ENCODE measurements around the gene DCXR. TPM values are rescaled to one million over a fixed set of nuclear protein-coding genes. Genes with fewer than 3 reads are reported as not detected.

DCXR gene
- total and polyA plus RNA-seq, 2 of the 13 experiments (the other 11 are each of a cell fraction or from before 2014, with no cell fraction given): 287 to 311 TPM

DNA sequence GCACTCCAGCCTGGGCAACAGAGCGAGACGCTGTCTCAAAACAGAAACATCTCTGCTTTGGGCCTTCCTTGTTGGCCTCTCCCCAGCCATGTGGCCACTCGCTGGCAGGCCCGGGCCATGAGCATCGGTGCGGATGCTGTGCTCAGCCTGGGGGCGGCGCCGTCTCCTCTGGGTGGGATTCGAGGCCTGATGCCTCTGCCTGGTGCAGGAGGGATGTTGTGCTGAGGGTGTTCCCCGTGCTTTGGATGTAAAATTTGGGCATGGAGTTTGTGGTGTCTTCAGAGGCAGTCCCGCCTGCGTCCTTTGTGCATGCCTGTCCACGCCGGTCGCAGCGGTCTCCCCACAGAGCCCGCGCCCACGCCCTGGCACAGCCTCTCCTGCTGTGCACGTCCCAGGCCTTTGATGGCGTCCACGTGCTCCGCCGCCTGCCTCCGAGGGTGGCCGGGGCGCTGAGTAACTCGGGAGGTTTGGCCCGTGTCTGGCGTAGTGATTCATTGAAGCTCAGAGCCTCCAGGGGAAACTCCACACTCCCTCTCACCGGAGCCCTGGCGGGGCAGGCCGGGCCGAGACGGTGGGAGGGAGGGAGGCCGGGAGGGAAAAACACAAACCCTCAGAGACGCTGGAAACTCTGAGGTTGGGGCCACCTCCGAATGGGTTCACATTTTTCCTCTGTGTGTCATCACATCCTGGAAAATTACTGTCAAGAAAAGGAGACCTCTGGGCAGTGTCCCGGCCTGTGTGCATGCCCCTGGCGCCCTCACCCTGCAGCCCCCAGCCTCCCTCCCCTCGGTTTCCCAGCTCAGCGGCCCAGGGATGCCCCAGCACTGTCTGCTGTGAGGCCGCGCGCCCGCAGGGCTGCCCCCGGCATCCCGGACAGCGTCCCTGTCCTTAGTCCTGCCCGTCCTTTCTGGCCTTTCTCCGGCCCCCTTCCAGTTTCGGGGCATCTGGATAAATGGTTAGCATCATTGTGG lies 33.8 kb downstream of the DCXR start (continued):
- TF ChIP-seq CTCF (CRISPR knock-in tag; IDR thresholded peaks at IDR 0.05) (peak; percentile 51), HMGA1 (CRISPR knock-in tag; conservative IDR thresholded peaks at IDR 0.05) (no peak), ATAD3A (CRISPR knock-in tag; IDR thresholded peaks at IDR 0.05) (no peak), CAMTA2 (CRISPR knock-in tag; IDR thresholded peaks at IDR 0.05; ENCODE audit: borderline replicate concordance) (no peak), TFDP2 (CRISPR knock-in tag; IDR thresholded peaks at IDR 0.05) (peak; percentile 63), ELK4 (CRISPR knock-in tag; IDR thresholded peaks at IDR 0.05; ENCODE audit: borderline replicate concordance) (no peak), ZNF10 (CRISPR knock-in tag; IDR thresholded peaks at IDR 0.05; ENCODE audit: borderline replicate concordance, low read depth) (no peak), ZNF121 (CRISPR knock-in tag; IDR thresholded peaks at IDR 0.05) (no peak)
